Esophagus squamous epithelium (tissue), 5 donors: ENCODE measurements around the gene CEP44. TPM values are rescaled to one million over a fixed set of nuclear protein-coding genes. Genes with fewer than 3 reads are reported as not detected.

Source experiments
- DNase-seq: peaks from one replicate; lab custom pipeline; 2025; lab: John Stamatoyannopoulos, UW
- H3K27ac ChIP-seq, 4 donors: fragments of 200-600 bp; sonication (generic); one replicate each; pipeline ENCODE4 v1.5.1; 2016 to 2019; ENCODE audit warnings: mild to moderate bottlenecking in 1 of 4
- H3K27me3 ChIP-seq, 4 donors: fragments of 200-600 bp; sonication (generic); 1 replicate in 3 of 4; 2 replicates in 1 of 4; pipeline versions ENCODE4 v1.5.1 to v1.6.0; 2017 to 2021; ENCODE audit warnings: antibody characterized with exemption in 1 of 4
- H3K36me3 ChIP-seq, 3 donors: fragments of 200-600 bp; sonication (generic); one replicate each; pipeline ENCODE4 v1.5.1; 2016 to 2019
- H3K4me1 ChIP-seq, 3 donors: fragments of 200-600 bp; sonication (generic); one replicate each; pipeline ENCODE4 v1.5.1; 2017 to 2019
- H3K4me3 ChIP-seq, 4 donors: fragments of 200-600 bp; sonication (generic); 1 replicate in 3 of 4; 2 replicates in 1 of 4; pipeline ENCODE4 v1.5.1; 2016 to 2019; ENCODE audit warnings: mild to moderate bottlenecking in 2 of 4, moderate library complexity in 1 of 4
- H3K9me3 ChIP-seq, 3 donors: fragments of 200-600 bp; sonication (generic); one replicate each; pipeline ENCODE4 v1.5.1; 2016 to 2019
- CTCF ChIP-seq, 6 experiments: fragments of 450-650 bp in 4 of 6; fragments of 200-600 bp in 2 of 6; sonication (generic) in 2 of 6; IDR thresholded peaks; one replicate each; pipeline ENCODE4 v1.5.1; 2016 to 2019; ENCODE audit warnings: antibody characterized with exemption in 6 of 6, mild to moderate bottlenecking in 4 of 6, moderate library complexity in 4 of 6
- POLR2A ChIP-seq, 4 donors: fragments of 450-650 bp; IDR thresholded peaks; one replicate each; pipeline ENCODE4 v1.6.1; 2017; ENCODE audit warnings: antibody characterized with exemption in 4 of 4, mild to moderate bottlenecking in 4 of 4, moderate library complexity in 3 of 4
- WGBS, 2 donors: methylation state at CpG; one replicate each; pipeline ENCODE4 v1.1.5; 2018; 5-methylcytosine and 5-hydroxymethylcytosine counted together
- intact Hi-C: fragments of 100-400 bp; cut with DNase I; formaldehyde crosslinking; loops from one replicate; pipeline ENCODE4 v1.15.0; 2022
- total RNA-seq, 4 donors: library from RNA; depleted of rRNA; stranded (reverse); fragments of >200 nt; gene quantifications; one replicate each; pipeline ENCODE4 v1.1.0, GENCODE V29; 2016
- donor health status: DM: yes; HTN: yes; CAD: no.

Gene CEP44
- total RNA-seq, 4 donors from 2014 or later, result 5.5 to 14.4 (median 11.4) TPM

GRCh38 chr4:174318829-174319764, 35.4 kb downstream of the CEP44 start:
- WGBS, 2 donors, result 59 to 61% methylated on average over 8 of the region's 8 CpGs
- Histone ChIP-seq H3K36me3 (peaks cover 0 to 21% (median 0%) of the 10 kb centered on the region in 3 donors), H3K9me3 (no peaks in the 10 kb centered on the region), H3K4me1 (no peaks in the 10 kb centered on the region), H3K27me3 (no peaks in the 10 kb centered on the region), H3K4me3 (no peak overlapping the region), H3K27ac (no peak overlapping the region)
- TF ChIP-seq CTCF (IDR thresholded peaks at IDR 0.05) (peak; percentile 56 to 75 (median 57)), POLR2A (IDR thresholded peaks at IDR 0.05) (no peak)
- intact Hi-C loops, result no loop called here
- no peak for DNase-seq

GRCh38 chr4:174320494-174321199, 36.9 kb downstream of the CEP44 start:
- H3K9me3 ChIP-seq, result no peaks in the 10 kb centered on the region
- H3K27me3 ChIP-seq, result no peaks in the 10 kb centered on the region
- H3K4me3 ChIP-seq, result no peak overlapping the region
- H3K27ac ChIP-seq, result no peak overlapping the region
- 74 to 82% methylated on average over 5 of the region's 5 CpGs for WGBS, 2 donors
- no peak for DNase-seq
- H3K36me3 ChIP-seq, result peaks cover 0 to 14% (median 0%) of the 10 kb centered on the region in 3 donors
- intact Hi-C loops, result loop anchor here (10.0 kb wide), 1 partner anchor 96 kb away; no protein-coding TSS in a partner anchor
- no peaks in the 10 kb centered on the region for H3K4me1 ChIP-seq
- no peak for TF ChIP-seq CTCF (IDR thresholded peaks at IDR 0.05)

GRCh38 chr4:174324236-174324635, 40.5 kb downstream of the CEP44 start:
- Histone ChIP-seq H3K9me3 (no peaks in the 10 kb centered on the region), H3K27ac (no peak overlapping the region), H3K4me1 (no peaks in the 10 kb centered on the region), H3K4me3 (no peak overlapping the region), H3K36me3 (peaks cover 0 to 6% (median 0%) of the 10 kb centered on the region in 3 donors), H3K27me3 (no peaks in the 10 kb centered on the region)
- TF ChIP-seq CTCF (IDR thresholded peaks at IDR 0.05) (no peak), POLR2A (IDR thresholded peaks at IDR 0.05) (no peak)
- DNase-seq, result no peak
- intact Hi-C loops, result loop anchor here (10.0 kb wide), 1 partner anchor 99 kb away; no protein-coding TSS in a partner anchor
- 75 to 88% methylated on average over 1 of the region's 1 CpG for WGBS, 2 donors

- no peaks in the 10 kb centered on the region for H3K9me3 ChIP-seq
- intact Hi-C loops, result loop anchor here (10.0 kb wide), 1 partner anchor 100 kb away; no protein-coding TSS in a partner anchor
- H3K27ac ChIP-seq, result no peak overlapping the region
- TF ChIP-seq POLR2A (IDR thresholded peaks at IDR 0.05), result no peak
- no peak for DNase-seq
- WGBS, 2 donors, result 77 to 86% methylated on average over 2 of the region's 2 CpGs
- H3K27me3 ChIP-seq, result no peaks in the 10 kb centered on the region
- H3K36me3 ChIP-seq, result peaks cover 0 to 5% (median 0%) of the 10 kb centered on the region in 3 donors
- H3K4me3 ChIP-seq, result no peak overlapping the region
- no peaks in the 10 kb centered on the region for H3K4me1 ChIP-seq
These were observed 41.0 kb downstream of the CEP44 start for GRCh38 chr4:174324725-174325124.

- H3K4me3 ChIP-seq, result no peak overlapping the region
- no peak overlapping the region for H3K27ac ChIP-seq
- no peaks in the 10 kb centered on the region for H3K36me3 ChIP-seq
- no peaks in the 10 kb centered on the region for H3K9me3 ChIP-seq
- peaks cover 0 to 25% (median 0%) of the 10 kb centered on the region in 3 donors for H3K4me1 ChIP-seq
- H3K27me3 ChIP-seq, result no peaks in the 10 kb centered on the region
- WGBS, 2 donors, result 52 to 65% methylated on average over 4 of the region's 4 CpGs
- no peak for TF ChIP-seq CTCF (IDR thresholded peaks at IDR 0.05)
- no peak for TF ChIP-seq POLR2A (IDR thresholded peaks at IDR 0.05)
- DNase-seq, result no peak
- intact Hi-C loops, result no loop called here
These were observed 49.2 kb downstream of the CEP44 start for GRCh38 chr4:174332741-174333493.
